ENCODE measurements around the gene RASGEF1C.
"Not testable (repeated sequence)": the region's sequence is repeated elsewhere in the genome, so short reads cannot be mapped to it uniquely, and the experiment has no call there.

The RASGEF1C gene

DNA sequence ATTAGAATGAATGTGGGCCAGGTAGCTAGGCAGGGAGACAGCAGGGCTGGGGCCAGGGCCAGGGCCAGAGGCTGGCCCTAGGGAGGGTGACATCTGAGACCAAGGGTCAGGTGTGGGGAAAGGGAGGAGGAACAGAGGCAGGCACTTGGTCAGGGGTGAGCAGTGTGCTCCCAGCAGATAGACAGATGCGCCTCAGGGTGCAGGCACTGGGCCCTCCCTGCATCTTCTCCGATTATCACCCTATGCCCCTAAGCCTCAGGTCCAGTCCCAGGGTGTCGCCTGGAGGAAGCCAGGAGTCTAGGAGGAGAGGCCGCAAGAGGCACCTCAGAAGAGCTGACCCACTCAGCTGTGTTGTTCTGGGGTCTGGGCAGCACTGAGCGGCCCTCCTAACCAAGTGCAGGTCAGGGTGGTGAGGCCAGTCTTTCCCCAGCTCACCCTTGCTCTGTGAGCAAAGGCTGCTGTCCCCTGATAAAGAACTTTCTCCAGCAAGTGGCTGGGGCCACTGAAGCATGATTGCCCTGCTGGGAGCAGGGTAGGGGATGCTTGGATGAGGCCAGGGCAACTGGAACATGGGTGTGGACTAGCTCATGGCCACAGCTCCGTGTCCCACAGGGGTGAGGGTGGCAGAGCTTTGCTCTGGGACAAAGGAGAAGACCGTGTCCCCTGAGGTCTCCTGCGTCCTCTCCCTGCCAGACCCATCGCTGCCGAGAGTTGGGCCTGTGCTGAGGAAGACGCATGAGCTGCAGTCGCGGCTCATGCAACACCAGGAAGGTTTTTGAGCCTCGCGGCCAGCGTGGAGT, 2.1 kb upstream of the RASGEF1C start:
- DNase-seq: no peak

GRCh38 chr5:180210077-180210476, 1.1 kb upstream of the RASGEF1C start:
- DNase-seq: not testable (repeated sequence)

GRCh38 chr5:180208435-180209081, 453 bp downstream of the RASGEF1C start:
- DNase-seq: no peak

DNA sequence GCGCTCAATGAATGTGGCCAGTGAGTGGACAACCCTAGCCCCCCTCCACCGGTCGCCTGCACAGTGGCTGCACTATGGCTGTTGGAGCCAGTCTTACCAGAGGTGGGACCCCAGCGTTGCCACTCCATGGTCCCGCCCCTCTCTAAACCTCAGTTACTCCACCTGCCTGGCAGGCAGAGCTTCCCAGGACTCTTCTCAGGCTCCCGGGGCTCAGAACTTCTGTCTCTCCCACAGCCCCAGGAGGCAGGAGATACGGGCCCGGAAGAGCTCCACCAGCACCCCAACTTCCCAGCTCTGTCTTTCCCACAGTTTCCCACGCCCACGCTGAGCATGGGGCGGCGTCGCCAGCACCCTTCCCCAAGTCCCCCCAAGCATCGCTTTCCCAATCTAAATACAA, 975 bp downstream of the RASGEF1C start:
- no peak for DNase-seq

DNA sequence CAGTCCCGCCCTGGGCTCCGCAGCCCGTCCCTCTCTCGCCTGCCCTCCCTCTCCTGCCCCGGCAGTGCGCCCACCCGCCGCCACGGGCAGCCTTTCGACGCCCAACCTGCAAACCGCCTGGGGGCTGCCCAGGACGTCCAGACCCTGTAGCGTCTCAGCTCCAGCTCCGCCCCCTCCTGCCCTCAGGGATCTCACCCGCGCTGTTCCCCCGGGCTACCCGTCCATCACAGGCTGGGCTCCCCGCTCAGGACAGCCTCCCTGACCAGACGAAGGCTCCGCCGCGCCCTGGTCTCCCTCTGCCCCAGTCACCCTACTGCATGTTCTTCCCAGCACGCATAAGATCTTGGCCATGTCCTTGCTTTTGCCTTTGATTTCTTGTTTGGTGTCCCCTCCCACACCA, 1.4 kb downstream of the RASGEF1C start:
- DNase-seq: no peak

GRCh38 chr5:180206993-180207392, 2.0 kb downstream of the RASGEF1C start:
- no peak for DNase-seq

- DNase-seq: no peak
These were observed 3.1 kb downstream of the RASGEF1C start for GRCh38 chr5:180205916-180206315.

GRCh38 chr5:180204276-180204819, 4.7 kb downstream of the RASGEF1C start:
- DNase-seq: no peak

DNA sequence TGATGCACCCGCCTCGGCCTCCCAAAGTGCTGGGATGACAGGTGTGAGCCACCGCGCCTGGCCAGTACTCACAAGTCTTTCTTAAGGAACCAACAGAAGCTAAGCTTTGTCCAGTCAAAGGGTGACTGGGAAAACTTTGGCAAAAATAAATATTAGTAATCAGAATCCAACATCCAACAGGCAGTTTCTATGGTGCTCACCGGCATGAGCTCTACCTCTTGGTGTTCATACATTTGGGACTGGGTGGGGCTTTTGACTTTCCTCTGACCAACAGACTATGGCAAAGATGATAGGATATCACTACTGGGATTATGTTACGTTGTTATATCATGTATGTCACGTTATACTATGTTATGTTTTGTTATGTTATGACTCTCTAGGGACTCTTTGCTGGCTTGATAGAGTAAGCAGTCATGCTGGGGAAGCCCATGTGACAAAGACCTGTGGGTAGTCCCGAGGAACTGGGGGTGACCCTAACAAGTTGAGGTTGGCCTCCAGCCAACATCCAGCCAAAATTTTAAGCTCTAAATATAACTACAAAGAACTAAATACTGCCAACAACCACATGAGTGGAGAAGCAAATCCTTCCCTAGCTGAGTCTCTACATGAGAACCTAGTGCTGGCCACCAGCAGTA, 6.0 kb downstream of the RASGEF1C start:
- no peak for DNase-seq

- DNase-seq: no peak
These were observed 7.7 kb downstream of the RASGEF1C start for GRCh38 chr5:180201051-180201987.

DNA sequence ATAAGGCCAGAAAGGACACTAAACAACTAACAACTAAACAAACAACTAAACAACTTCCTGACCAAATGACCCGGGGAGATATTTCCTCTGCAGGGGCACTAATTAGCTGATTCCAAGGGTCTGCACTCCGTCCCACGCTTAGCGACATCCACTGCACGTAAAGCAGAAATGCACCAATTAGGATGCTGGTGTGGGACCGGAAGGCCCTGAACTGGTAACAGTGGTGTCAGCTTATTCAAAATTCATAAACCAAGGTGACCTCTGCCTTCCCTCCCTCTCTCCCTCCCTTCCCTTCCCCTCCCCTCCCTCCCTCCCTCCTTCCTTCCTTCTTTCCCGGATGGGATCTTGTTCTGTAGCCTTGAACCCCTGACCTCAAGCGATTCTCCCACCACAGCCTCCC, 9.6 kb downstream of the RASGEF1C start:
- no peak for DNase-seq

GRCh38 chr5:180198208-180198607, 10.8 kb downstream of the RASGEF1C start:
- no peak for DNase-seq

DNA sequence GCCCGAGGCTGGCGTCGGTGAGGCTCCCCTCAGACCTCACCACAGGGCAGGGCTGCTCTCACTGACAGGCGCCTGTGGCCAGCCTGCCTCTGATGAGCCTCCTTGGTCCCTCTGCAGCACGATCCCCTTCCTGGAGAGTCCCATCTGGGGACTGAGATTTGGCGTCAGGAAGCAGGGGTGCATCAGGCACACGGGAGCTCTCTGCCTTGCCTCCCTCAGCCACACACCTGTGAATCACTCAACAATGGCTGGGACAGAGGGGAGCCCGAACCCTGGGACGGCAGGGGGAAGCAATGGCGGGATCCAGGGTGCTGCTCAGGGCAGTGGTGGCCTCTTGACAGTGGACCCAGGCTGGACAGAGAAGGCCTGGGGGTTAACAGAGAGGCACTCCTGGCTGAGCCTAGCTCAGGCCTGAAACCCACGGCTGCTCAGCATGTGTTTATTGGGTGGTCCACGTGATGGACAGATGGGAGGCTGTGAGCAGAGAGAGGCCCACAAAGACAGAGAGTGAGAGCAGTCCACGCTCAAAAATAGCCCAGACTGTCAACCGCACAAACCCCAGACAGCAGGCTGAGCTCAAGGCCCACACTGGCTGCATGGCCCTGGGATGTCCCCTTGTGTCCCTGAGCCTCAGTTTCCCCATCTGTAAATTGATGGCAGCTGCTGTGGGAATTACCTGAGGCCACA, 11.9 kb downstream of the RASGEF1C start:
- no peak for DNase-seq

GRCh38 chr5:180194410-180195345, 14.3 kb downstream of the RASGEF1C start:
- no peak for DNase-seq

- DNase-seq: no peak
These were observed 15.1 kb downstream of the RASGEF1C start for GRCh38 chr5:180193749-180194375.

DNA sequence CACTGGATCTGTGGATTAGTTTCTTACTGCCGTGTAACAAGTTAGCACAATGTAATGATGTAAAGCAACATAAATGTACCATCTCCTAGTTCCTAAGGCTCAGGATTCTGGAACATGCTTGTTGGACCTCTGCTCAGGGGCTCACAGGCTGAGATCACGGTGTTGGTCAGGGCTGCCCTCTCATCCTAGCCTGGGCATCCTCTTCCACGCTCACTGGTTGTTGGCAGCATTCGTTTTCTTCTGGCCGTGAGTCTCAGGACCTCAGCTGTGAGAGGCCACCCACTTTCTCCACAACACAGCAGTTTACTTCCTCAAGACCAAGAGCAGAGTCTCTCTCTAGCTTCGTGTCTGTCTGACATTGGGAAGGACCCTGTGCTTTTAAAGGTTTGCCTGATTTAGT, 17.3 kb downstream of the RASGEF1C start:
- DNase-seq: no peak

- DNase-seq: no peak
These were observed 21.2 kb downstream of the RASGEF1C start for GRCh38 chr5:180187767-180188166.

- DNase-seq: no peak
These were observed 28.2 kb downstream of the RASGEF1C start for GRCh38 chr5:180180846-180181245.

GRCh38 chr5:180180421-180180820, 28.6 kb downstream of the RASGEF1C start:
- DNase-seq: no peak

All from DMS 273 treated with DMSO at 0.1 percent for 48 hours (cell line).